AG09309 (cell line): Measurements from ENCODE around the gene CEP112.

Experiments used
- DNase-seq: peaks from one replicate; pipeline ENCODE4 v3.0.0-alpha.2; 2010; ENCODE audit warnings: low read depth
- H3K4me3 ChIP-seq: 2 replicates; pipeline ENCODE4 v1.5.1; 2011; ENCODE audit warnings: mild to moderate bottlenecking, low read depth, low read length, moderate library complexity; ENCODE audit not compliant: control insufficient read depth
- TF ChIP-seq, protein P1 (sequence below): IDR thresholded peaks from 2 replicates; pipeline ENCODE4 v1.5.1; 2011; ENCODE audit warnings: mild to moderate bottlenecking, low read depth, low read length, inconsistent platforms; ENCODE audit not compliant: insufficient read depth, control insufficient read depth; ENCODE audit errors: missing control alignments

The CEP112 gene

DNA sequence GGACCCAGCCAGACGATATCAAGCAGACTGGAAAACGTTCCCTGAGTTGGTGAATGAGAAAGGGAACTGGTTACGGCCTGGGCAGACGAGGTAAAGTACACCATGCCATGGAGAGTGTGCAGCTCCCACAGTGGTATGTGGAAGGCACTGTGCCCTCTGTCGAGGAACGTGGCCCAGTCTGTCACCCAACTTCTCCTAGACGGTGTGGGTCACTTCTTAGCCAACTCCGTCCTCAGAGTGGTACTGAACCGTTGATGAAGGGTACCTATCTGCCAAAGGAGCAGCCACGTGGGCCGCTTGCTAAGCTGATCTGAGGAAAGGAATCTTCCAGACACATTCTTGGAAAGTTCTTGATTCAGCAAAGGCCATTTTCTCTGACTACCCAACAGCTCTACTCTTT is 574.4 kb downstream of the CEP112 start:
- TF ChIP-seq, protein P1, sequence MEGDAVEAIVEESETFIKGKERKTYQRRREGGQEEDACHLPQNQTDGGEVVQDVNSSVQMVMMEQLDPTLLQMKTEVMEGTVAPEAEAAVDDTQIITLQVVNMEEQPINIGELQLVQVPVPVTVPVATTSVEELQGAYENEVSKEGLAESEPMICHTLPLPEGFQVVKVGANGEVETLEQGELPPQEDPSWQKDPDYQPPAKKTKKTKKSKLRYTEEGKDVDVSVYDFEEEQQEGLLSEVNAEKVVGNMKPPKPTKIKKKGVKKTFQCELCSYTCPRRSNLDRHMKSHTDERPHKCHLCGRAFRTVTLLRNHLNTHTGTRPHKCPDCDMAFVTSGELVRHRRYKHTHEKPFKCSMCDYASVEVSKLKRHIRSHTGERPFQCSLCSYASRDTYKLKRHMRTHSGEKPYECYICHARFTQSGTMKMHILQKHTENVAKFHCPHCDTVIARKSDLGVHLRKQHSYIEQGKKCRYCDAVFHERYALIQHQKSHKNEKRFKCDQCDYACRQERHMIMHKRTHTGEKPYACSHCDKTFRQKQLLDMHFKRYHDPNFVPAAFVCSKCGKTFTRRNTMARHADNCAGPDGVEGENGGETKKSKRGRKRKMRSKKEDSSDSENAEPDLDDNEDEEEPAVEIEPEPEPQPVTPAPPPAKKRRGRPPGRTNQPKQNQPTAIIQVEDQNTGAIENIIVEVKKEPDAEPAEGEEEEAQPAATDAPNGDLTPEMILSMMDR, result no peak
- H3K4me3 ChIP-seq, result no peak overlapping the region
- no peak for DNase-seq

GRCh38 chr17:65609749-65610148 is 582.2 kb downstream of the CEP112 start:
- no peak for DNase-seq
- TF ChIP-seq, protein P1, result no peak
- H3K4me3 ChIP-seq, result no peak overlapping the region

DNA sequence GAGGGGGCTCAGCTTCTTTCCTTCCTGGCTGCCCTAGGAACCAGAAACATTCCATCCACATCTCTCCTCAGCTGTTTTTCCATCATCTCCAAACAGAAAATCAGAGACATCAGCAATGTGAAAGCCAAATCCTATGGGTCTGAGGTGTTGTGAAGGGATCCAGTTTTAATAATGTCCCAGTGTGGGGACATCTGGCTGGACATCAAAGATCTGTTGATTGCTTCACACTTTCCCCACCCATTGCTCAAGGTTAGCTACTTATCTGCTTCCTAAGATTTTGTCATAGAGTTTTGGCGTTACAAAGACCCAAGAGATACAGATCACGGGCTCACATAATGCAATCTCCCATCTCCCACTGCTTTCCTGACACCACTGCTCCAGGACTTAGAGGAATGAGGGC is 582.6 kb downstream of the CEP112 start:
- TF ChIP-seq, protein P1, result no peak
- no peak overlapping the region for H3K4me3 ChIP-seq
- no peak for DNase-seq

GRCh38 chr17:65604070-65604469 is 587.9 kb downstream of the CEP112 start:
- H3K4me3 ChIP-seq, result no peak overlapping the region
- TF ChIP-seq, protein P1, result no peak
- DNase-seq, result no peak

- no peak for DNase-seq
- TF ChIP-seq, protein P1, result no peak
- no peak overlapping the region for H3K4me3 ChIP-seq
Observed at GRCh38 chr17:65601881-65602280, 590.1 kb downstream of the CEP112 start.

GRCh38 chr17:65601145-65601544 is 590.8 kb downstream of the CEP112 start:
- no peak overlapping the region for H3K4me3 ChIP-seq
- TF ChIP-seq, protein P1, result no peak
- no peak for DNase-seq

DNA sequence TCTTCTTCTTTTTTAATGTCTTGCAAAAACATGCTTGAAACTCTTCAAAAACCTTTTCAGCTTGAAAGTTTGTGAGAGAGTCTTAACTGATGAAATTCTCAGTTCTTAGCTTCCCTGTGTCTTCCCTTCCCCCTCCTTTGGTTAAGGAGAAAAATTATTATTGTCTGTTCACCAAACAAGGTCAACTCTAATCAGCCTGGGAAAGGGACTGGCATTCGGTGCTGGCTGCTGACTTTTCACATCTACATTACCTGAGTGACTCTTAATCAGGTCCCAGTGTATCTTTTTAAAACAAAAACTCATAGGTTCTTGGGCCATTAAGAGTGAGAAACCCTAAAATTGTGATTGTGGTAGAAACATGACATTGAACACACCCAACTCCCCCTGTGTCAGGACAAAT is 591.4 kb downstream of the CEP112 start:
- TF ChIP-seq, protein P1, result no peak
- H3K4me3 ChIP-seq, result no peak overlapping the region
- no peak for DNase-seq
